GM19240 (cell line): ENCODE data around the gene KCTD18.
A peak's percentile ranks its signal among the peaks of the same experiment; 100 is the strongest.

Source experiments
- DNase-seq: peaks from one replicate; pipeline ENCODE4 v3.0.0; 2011; ENCODE audit warnings: low spot score; ENCODE audit not compliant: insufficient read length

KCTD18 gene

DNA sequence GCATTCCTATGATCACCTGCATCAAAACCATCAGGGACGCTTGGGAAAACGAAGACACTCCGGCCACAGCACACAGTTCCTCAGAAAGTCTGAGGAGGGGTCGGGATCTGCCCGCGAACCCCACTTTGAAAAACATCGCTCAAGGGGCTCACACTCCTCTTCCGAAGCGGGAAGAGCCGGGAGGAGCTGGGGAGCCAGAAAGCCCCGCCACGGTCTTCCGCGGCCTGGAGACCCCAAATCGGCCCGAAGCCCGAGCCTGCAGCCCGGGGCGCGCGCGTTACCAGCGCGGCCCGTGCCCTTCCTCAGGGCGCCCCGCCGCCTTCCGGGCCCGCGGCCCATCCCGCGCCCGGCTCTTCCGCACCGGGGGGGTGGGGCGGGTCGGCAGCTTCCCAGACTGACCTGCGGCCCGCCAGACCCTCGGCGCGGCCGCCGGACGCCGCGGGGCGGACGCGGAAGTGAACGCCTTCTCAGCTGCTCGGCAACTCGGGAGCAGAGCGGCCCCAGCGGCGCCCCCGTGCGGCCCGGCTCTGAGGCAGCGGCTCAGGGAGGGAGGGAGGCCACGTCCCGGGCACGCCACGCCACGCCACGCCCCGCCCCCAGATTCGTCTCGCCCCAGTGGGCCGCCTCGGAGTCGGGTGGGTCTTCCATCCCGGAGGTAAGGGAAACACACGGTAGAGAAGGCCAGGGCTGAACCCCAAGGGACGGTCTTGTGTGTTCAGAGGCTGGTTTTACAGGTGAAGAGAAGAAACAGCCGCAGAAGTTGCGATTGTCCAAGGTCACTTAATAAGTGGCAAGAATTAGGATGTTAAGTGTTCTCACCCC, at the start of gene KCTD18:
Gene KCTD18, minus strand, starts transcription at position 457 of the 822 bp plus-strand sequence. CDS start 3,052 bp downstream, outside the sequence.
- peak; percentile 88 for DNase-seq

DNA sequence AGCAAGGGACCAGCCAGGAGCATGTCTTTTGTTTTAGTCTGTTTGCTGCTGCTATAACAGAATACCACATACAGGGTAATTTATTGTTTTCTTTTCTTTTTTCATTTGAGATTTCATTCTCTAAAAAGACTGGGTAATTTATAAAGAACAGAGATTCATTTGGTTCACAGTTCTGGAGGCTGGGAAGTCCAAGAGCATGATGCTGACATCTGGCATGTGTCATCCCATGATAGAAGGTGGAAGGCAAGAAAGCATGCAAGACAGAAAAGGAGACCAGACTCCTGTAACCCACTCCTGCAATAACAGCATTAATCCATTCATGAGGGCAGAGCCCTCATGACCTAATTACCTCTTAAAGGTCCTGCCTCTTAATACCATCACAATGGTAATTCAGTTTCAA, 30.9 kb upstream of the KCTD18 start:
- no peak for DNase-seq

DNA sequence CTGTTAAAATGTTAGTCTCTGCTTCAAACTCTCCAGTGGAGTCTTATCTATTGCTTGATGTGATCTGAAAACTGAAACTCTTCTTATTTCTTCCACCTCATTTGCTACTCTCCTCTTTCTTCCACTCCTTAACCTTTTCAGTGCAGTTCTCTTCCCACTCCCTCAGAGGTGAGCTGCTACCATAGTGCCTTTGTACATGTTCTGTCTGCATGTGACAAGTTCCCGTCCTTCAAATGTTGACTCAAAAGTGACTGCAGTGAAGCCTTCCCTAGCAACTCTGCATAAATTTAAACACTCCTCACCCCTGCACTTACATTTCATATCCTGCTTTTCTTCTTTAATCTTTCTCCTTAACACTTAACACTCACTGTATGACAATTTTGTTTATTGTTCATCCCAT, 28.3 kb upstream of the KCTD18 start:
- DNase-seq = no peak

DNA sequence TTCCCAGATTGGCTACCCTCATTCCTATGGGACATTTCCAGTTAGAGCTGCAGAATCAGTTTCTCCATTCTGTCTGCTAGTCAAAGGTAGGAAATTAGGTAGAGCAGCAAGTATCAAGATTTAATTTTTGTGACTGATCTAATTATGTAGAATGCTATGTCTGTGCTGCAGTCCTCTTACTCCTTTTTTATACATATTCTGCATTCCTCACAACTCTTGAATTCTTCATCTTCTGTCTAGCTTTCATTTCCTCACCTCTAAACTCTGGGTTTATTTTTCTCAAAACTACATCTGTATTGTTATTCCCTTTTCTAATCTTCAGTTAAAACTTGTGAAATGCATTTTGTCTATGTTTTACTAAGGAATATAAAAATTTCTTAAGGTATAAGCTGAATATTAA, 24.7 kb upstream of the KCTD18 start:
- no peak for DNase-seq

DNA sequence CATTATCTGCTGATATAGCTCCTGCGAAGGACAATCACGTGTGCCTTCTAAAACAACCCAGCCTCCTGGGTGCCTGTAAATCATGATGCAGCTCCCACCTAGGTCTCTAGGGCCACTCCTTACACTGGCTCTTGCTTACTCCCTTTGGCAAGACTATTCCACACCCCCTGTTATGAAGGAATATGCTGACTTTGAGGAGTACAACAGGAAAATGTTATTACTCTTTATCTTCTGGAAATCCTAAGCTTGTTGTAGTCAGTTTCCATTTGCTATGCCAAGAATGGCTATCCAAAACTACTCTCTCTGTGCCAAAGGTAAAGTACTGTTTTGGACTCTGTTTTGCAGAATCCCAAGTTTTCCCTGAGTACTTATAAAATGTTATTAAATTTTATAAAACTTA, 23.9 kb upstream of the KCTD18 start:
- DNase-seq = no peak

DNA sequence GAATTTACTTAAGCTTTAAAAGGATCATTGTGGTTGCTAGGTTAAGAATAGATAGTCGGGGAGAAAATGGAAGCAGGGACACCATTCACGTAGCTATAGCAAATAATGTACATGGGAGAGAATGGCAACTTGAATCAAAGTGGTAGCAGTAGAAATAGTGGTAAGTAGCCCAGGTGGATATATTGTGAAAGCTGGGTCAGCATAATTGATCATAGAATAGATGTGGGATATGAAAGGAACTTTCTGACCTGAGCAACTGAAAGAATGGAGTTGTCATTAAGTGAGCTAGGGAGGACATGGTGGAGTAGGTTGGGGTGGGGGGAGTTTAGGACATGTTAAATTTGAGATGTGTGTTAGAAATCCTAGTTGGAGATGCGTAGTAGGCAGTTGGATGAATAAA, 18.4 kb upstream of the KCTD18 start:
- DNase-seq = no peak

DNA sequence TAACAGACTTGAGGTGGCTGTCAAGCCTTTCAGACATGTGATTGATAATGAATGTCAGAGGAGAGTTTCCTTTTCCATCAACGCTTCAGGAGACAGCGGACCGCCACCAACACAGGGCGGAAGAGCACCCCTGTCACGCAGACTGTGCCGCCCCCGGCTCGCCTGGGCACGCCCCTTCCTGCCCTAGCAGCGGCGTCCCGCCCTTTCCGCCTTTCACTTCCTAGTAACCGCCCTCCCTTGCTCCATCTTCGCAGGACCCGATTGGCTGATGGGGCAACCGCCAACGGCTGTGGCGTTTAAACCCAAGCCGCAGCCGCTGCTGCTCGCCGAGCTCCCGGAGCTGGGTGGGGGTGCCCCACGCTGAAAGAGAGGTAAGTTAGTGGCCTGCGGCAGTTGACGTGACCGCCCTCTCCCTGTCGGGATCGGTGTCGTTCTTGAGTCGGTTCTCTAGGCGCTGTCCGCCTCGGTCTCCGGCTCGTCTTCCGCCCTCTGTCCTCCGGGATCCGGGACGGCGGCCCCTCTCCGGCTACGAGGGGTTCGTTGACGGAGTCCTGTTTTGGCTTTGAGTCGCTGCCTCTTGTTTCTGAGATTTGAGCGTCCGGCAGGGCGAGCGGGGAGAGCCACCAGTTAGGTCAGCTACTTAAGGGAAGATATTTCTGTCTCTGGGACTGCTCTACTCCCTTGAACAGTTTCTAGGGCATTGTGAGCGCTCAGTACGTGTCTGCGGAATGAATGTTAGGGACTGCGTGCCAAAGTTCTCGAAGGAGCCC, 16.2 kb upstream of the KCTD18 start, which contains the start of gene SGO2:
Gene SGO2, plus strand, starts transcription at position 326 of the 770 bp plus-strand sequence. CDS start 6,769 bp downstream, outside the sequence.
- peak; percentile 79 for DNase-seq

DNA sequence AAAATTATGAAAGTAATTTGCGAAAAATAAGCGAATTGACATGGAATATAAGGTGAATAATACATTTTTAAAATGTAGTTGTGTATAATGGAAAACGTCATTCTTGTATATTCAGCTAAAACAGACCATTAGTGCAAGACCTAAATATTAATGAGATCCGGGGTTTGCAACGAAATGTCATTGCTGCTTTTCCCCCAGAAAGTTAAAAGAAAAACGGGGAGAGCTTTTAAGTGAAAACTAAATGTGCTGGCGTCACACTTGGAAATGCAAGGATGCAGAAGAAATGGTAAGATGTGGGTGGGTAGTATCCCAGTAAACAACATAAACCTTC, 15.6 kb upstream of the KCTD18 start:
- DNase-seq = no peak

DNA sequence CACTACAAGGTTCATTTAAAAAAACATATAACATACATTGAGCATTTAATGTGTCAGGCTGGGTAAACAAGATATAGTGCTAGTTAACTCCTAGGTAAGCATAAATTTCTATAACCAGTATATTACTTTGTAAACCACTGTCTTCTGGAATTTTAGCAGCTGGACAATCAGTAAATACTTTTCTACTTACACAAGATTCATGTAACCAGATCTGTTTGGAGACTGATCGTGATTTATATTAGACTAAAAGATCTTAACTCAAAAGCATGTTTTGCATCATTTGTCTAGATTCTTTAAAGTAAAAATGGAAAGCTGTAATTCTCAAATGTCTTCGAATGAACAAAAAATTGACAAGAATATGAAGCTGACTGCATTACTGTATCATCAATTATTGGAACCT, 15.2 kb upstream of the KCTD18 start:
- no peak for DNase-seq

DNA sequence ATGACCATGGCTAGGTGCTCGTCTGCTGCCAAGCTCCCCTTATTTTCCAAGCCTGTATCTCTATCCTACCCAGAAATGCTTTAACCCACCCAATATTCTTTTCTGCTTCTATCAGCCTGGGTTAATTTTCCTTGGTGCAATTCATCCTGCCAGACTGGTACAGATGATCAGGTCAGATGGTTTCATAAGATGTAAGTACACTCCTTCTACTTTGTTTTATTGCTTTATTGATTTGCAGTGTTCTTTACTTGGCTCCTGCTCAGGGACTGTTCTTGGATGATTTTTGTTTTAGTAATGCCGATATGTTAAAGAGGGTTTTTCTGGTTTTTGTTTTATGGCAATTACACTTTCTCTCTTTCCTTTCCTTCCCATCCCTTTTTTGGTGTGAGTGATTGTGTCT, 13.7 kb upstream of the KCTD18 start:
- DNase-seq = no peak

DNA sequence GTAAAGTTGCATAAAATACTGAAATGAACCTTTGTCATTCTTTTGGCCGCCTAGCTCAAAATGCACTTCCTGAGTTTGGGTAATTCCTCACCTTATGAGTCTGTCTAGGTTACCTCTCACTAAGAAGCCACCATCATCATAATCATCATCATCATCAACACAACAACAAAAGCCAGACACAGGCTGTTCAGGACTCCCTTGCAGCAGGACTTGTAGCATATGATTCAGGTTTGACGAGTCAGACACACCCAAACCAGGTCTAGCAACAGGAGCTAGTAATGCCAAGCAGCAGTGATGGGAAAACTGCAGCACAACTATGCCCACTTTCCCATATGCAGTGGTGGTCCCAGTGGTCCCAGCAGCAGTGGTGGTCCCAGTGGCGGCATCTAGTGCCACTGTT, 13.3 kb upstream of the KCTD18 start:
- DNase-seq = no peak

DNA sequence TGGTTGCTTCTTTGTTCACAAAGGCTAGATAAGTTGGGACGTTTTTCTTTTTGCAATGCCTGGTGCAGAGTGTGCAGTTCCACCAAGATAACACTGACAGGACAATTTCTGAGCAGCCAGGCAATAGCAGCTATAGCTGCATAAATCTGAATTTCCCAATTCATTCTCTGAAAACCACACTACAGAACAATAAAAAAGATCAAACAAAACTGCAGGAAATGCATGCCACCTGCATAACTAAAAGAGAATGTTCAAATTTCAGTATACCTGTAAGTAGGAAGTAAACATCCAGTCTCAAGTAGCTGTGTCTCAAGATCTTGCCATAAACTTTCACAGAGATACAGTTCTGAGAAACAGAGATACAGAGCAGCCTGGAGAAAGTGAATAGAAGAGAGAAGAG, 5.3 kb upstream of the KCTD18 start:
- DNase-seq = no peak

DNA sequence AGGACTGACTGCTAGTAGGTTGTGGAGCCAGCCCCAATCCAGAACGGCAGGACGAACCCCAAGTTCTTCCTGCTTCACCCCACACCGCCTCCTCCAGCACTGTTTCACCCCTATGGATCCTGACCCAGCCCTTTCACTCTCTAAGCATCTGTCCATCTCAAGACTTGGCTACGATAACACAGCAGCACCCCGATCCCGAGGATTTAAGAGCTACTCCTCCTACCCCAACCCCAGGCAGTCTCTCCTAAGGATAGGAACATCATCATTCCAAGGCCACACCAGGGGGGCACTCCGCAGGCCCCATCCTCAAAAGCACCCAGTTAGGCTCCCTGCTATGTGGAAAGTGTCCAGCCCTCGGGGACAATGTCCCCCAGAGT, 645 bp downstream of the KCTD18 start:
- DNase-seq = no peak

DNA sequence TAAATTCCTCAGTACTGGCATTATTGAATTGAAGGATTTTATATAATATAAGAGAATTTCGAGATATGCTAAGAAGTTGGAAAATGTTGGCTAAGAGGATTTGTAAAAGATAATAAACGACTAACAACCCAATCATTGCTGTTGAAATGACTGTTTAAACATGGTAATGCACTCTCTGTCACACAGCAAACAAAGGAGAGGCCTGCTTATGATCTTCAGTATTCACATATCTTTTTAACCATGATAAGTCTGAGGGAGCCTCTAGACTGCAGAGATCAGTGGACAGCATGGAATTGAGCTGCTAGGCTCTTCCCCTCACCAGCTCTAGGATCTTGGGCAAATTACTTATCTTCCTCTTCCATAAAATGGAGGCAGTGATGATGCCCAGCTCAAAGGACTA, 2.7 kb downstream of the KCTD18 start:
- no peak for DNase-seq

DNA sequence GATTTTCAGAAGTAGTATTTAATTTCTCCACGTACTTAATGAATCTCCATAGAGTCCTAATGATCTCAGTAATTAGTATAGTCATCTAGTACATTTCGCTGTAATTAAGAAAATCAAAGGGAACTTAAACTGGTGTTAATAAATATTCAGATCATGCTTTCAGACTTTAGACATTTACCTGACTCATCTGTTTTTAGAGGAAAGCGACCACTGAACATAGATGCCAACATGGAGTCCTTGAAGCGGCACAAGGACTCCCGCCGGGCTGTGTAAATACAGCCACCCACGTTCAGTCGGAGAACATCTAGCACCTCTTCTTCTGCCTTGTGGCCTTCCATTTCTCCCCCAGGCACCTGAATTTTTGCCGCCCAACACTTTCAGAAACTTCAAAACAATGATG, 3.2 kb downstream of the KCTD18 start:
- DNase-seq = no peak

DNA sequence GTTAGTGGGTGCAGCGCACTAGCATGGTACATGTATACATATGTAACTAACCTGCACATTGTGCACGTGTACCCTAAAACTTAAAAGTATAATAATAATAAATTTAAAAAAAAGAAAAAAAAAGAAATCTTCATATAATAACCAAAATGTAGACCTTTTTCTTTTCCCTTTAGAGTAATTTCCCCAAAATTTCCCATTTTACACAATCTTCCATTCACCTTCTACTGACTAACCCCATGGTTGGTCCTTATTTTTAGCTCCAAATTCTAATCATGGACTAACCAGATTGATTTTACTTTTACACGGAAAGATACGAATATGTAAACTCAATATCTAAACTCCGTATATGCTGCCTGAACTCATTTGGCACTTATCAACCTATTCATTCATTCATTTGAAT, 7.7 kb downstream of the KCTD18 start:
- DNase-seq = no peak

DNA sequence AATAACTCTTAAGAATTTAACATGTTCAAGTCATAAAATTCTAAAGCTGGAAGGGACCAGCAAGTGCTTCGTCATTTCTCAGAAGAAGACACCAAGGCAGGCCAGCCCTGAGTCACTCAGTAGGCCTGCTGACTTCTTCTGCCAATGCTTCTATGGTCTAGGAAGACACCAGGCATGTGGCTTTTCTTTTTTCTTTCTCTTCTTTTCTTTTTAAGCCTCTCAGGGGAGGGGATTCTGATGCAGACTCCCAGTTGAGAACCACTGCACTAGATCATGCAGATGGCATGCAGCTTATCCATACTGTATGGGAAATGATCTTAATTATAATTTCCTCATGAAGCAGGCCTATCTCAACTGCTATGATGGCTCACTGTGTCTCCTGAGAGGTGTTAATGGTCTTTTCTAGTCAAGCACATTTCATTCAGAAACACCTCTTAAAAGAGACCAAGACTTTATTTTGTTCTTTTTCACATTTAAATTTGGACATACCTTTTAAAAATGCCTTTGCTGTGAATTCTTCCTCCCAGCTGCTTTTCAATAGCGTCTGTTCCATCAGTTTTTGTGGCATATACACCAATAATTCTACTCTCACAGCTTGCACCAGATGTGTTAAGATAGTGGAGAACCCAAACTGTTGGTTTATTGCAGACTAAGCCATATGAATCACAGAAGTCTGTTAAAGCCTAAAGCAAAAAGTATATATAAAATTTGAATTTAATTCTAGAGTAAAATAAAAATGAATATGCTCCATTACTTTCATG, 11.3 kb downstream of the KCTD18 start:
- no peak for DNase-seq

DNA sequence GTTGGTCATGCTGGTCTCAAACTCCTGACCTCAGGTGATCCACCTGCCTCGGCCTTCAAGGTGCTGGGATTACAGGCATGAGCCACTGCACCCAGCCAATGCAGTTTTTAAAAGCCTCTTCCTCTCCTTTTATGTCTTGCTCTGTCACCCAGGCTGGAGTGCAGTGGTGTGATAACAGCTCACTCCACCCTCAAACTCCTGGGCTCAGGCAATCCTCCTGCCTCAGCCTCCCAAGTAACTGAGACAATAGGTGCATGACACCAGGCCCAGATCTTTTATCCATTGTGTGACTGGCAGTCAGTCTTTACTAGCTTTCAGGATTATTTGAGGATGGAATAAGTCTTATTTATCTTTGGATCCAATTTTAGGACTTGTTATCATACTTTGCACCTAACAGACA, 13.2 kb downstream of the KCTD18 start:
- no peak for DNase-seq

DNA sequence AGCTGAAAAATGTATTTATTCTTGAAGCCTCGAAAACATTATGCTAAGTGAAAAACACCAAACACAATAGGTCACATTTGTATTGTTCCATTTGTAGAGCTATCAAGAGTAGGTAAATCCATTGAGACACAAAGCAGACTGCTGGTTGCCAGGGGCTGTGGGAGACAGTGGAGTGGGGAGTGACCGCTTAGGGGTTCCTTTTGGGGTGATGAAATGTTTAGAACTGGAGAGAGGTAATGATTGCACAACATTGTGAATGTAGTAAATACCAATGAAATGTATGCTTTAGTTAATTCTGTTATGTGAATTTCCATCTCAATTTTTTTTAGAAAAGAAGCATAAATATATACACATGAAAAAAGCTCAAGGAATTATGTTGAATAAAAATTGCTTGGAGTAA, 15.8 kb downstream of the KCTD18 start:
- DNase-seq = no peak

DNA sequence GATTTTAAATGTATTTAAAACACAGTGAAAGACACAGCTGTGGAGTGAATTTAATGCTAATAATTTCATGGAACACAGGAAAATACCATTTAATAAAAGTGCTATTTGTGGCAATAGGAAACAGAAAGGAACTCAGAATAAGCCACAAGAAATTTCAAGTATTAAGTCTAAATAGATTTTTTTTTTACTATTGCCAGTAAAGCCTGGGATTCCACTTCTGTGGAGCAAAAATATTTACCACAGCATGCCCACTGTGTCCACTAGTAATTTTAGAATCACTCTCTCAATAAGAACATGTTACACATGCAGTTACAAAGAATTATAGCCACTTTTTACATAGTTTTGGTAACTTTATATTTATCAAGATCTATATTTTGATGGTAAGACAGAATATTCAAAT, 17.2 kb downstream of the KCTD18 start:
- DNase-seq = no peak

DNA sequence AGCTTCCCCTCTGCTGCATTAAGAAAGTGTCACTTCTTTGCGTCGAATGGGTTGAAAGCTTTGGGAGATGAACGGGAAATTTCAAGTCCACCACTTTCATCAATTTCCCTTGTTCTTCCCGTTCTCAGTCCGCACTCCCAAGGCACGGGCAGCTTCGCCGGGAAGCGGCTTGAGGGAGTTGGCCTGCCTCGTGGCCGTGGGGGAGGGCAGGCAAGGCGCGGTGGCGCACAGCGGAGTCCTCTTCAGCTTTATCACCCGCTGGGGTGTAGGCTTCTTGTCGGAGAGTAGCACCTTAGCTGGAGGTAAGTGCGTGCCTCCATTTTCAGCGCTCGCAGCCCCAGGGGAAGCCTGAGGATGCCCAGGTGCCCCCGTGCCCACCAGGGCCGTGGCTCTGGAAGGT, 19.9 kb downstream of the KCTD18 start:
- DNase-seq = no peak

DNA sequence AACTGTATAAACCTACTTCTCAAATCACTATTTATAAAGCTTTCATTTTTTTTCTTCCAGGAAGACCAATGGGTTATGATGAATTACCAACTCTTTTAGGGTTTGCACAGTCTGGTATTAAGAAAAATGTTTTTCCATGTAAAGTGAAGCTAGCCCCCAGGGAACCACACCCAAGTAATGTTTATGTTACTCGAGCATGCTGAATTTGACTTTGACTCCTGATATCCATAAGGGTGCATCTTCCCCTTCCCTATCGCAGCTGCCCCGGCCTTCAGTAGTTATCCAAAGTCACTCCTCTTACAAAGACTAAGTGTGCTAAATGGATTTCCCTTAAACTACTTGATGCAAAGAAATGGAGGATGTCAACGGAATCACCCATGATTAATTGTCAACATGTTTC, 21.7 kb downstream of the KCTD18 start:
- DNase-seq = no peak
